HEK293 (cell line): Measurements from ENCODE around the gene COL5A1.

ENCODE experiments used
- CTCF ChIA-PET: fragments of 350-600 bp; formaldehyde crosslinking; extraction: SDS; loops from one replicate; lab custom pipeline; 2021; ENCODE audit warnings: antibody characterized with exemption; lab: Yijun Ruan, JAX
- POLR2A ChIA-PET: fragments of 300-600 bp; formaldehyde crosslinking; extraction: SDS; loops from one replicate; lab custom pipeline; 2020; ENCODE audit warnings: antibody characterized with exemption, inconsistent platforms; lab: Yijun Ruan, JAX
- H3K27ac ChIP-seq: fragments of 200-500 bp; sonication (Bioruptor generic); 2 replicates; pipeline ENCODE4 v1.5.1; 2014; ENCODE audit warnings: low read depth, low read length, control low read depth, inconsistent platforms; ENCODE audit errors: extremely low read depth
- H3K36me3 ChIP-seq, 2 experiments: fragments of 200-500 bp in 1 of 2; sonication (Bioruptor generic) in 1 of 2; 1 replicate in 1 of 2; 2 replicates in 1 of 2; pipeline ENCODE4 v1.5.1; 2014 to 2017; ENCODE audit warnings: inconsistent platforms in 2 of 2, low read length in 2 of 2; ENCODE audit not compliant: control insufficient read depth in 2 of 2, insufficient read depth in 1 of 2
- H3K4me1 ChIP-seq: fragments of 200-500 bp; sonication (Bioruptor generic); 2 replicates; pipeline ENCODE4 v1.5.1; 2014; ENCODE audit warnings: mild to moderate bottlenecking, low read length, inconsistent platforms; ENCODE audit not compliant: control insufficient read depth, insufficient read depth
- H3K4me3 ChIP-seq: 2 replicates; pipeline ENCODE4 v1.5.1; 2011; ENCODE audit warnings: low read depth, mild to moderate bottlenecking, control low read depth, low read length, moderate library complexity
- H3K9me3 ChIP-seq: fragments of 200-500 bp; sonication (Bioruptor generic); 2 replicates; pipeline ENCODE4 v1.5.1; 2014; ENCODE audit warnings: low read depth, low read length, inconsistent platforms; ENCODE audit not compliant: control insufficient read depth, insufficient read depth
- GFI1B ChIP-seq: fragments of 450-650 bp; formaldehyde crosslinking; IDR thresholded peaks from 2 replicates; pipeline ENCODE4 v1.5.1; 2016; ENCODE audit warnings: missing biosample characterization, missing genetic modification characterization
- OVOL3 ChIP-seq: fragments of 450-650 bp; formaldehyde crosslinking; IDR thresholded peaks from 2 replicates; pipeline ENCODE4 v1.5.1; 2016; ENCODE audit warnings: missing biosample characterization, missing genetic modification characterization
- RBAK ChIP-seq: fragments of 450-650 bp; formaldehyde crosslinking; IDR thresholded peaks from 2 replicates; pipeline ENCODE4 v1.5.1; 2016; ENCODE audit warnings: missing biosample characterization, missing genetic modification characterization
- SALL2 ChIP-seq: fragments of 450-650 bp; formaldehyde crosslinking; IDR thresholded peaks from 2 replicates; pipeline ENCODE4 v1.5.0; 2017; ENCODE audit warnings: missing biosample characterization, mild to moderate bottlenecking, missing genetic modification characterization, borderline replicate concordance
- TRIM28 ChIP-seq: IDR thresholded peaks from 2 replicates; pipeline ENCODE4 v1.6.1; 2011; ENCODE audit warnings: low read length, control low read depth, borderline replicate concordance
- WT1 ChIP-seq: fragments of 450-650 bp; formaldehyde crosslinking; IDR thresholded peaks from 2 replicates; pipeline ENCODE4 v1.5.1; 2016; ENCODE audit warnings: missing biosample characterization, missing genetic modification characterization
- ZBTB1 ChIP-seq: fragments of 450-650 bp; formaldehyde crosslinking; IDR thresholded peaks from 2 replicates; pipeline ENCODE4 v1.5.1; 2016; ENCODE audit warnings: missing biosample characterization, missing genetic modification characterization
- ZBTB20 ChIP-seq: fragments of 450-650 bp; formaldehyde crosslinking; IDR thresholded peaks from 2 replicates; pipeline ENCODE4 v1.5.1; 2016; ENCODE audit warnings: missing biosample characterization, missing genetic modification characterization
- ZIC2 ChIP-seq: fragments of 450-650 bp; formaldehyde crosslinking; IDR thresholded peaks from 2 replicates; pipeline ENCODE4 v1.5.1; 2016; ENCODE audit warnings: missing biosample characterization, missing genetic modification characterization
- ZNF132 ChIP-seq: fragments of 450-650 bp; formaldehyde crosslinking; IDR thresholded peaks from 2 replicates; pipeline ENCODE4 v1.5.1; 2017; ENCODE audit warnings: missing biosample characterization, missing genetic modification characterization, borderline replicate concordance
- ZNF169 ChIP-seq: fragments of 450-650 bp; formaldehyde crosslinking; IDR thresholded peaks from 2 replicates; pipeline ENCODE4 v1.5.1; 2016; ENCODE audit warnings: missing biosample characterization, missing genetic modification characterization
- ZNF221 ChIP-seq: fragments of 450-650 bp; formaldehyde crosslinking; IDR thresholded peaks from 2 replicates; pipeline ENCODE4 v1.5.1; 2017; ENCODE audit warnings: missing biosample characterization, missing genetic modification characterization, borderline replicate concordance
- ZNF239 ChIP-seq: fragments of 450-650 bp; formaldehyde crosslinking; IDR thresholded peaks from 2 replicates; pipeline ENCODE4 v1.5.1; 2016; ENCODE audit warnings: missing biosample characterization, missing genetic modification characterization
- ZNF274 ChIP-seq, 2 experiments: fragments of 200-500 bp in 1 of 2; fragments of 450-650 bp in 1 of 2; sonication (Bioruptor generic) in 1 of 2; formaldehyde crosslinking in 1 of 2; IDR thresholded peaks; 2 replicates each; pipeline versions ENCODE4 v1.5.1 to v1.6.1; 2014 to 2016; ENCODE audit warnings: borderline replicate concordance in 1 of 2, inconsistent platforms in 1 of 2, low read length in 1 of 2, missing biosample characterization in 1 of 2, missing genetic modification characterization in 1 of 2
- ZNF426 ChIP-seq: fragments of 450-650 bp; formaldehyde crosslinking; IDR thresholded peaks from 2 replicates; pipeline ENCODE4 v1.5.1; 2017; ENCODE audit warnings: missing biosample characterization, missing genetic modification characterization, mild to moderate bottlenecking, inconsistent platforms, moderate library complexity
- ZNF48 ChIP-seq: fragments of 450-650 bp; formaldehyde crosslinking; IDR thresholded peaks from 2 replicates; pipeline ENCODE4 v1.5.1; 2016; ENCODE audit warnings: missing biosample characterization, missing genetic modification characterization
- ZNF701 ChIP-seq: fragments of 450-650 bp; formaldehyde crosslinking; IDR thresholded peaks from 2 replicates; pipeline ENCODE4 v1.5.1; 2016; ENCODE audit warnings: missing biosample characterization, missing genetic modification characterization
- ZNF843 ChIP-seq: fragments of 450-650 bp; formaldehyde crosslinking; IDR thresholded peaks from 2 replicates; pipeline ENCODE4 v1.5.1; 2016; ENCODE audit warnings: missing biosample characterization, missing genetic modification characterization
- TF ChIP-seq, protein P1 (sequence below): fragments of 450-650 bp; formaldehyde crosslinking; IDR thresholded peaks from 2 replicates; pipeline ENCODE4 v1.5.1; 2016; ENCODE audit warnings: missing biosample characterization, missing genetic modification characterization
- TF ChIP-seq, protein P2 (sequence below): fragments of 450-650 bp; formaldehyde crosslinking; optimal IDR thresholded peaks from 2 replicates; pipeline ENCODE3; 2016; ENCODE audit warnings: missing biosample characterization, mild to moderate bottlenecking, missing genetic modification characterization
- TF ChIP-seq, protein P3 (sequence below): fragments of 450-650 bp; formaldehyde crosslinking; IDR thresholded peaks from 2 replicates; pipeline ENCODE4 v1.5.1; 2016; ENCODE audit warnings: missing biosample characterization, missing genetic modification characterization
- TF ChIP-seq, protein P4 (sequence below): fragments of 450-650 bp; formaldehyde crosslinking; IDR thresholded peaks from 2 replicates; pipeline ENCODE4 v1.5.1; 2016; ENCODE audit warnings: missing biosample characterization, missing genetic modification characterization
- TF ChIP-seq, protein P5 (sequence below): fragments of 450-650 bp; formaldehyde crosslinking; IDR thresholded peaks from 2 replicates; pipeline ENCODE4 v1.5.1; 2016; ENCODE audit warnings: missing biosample characterization, missing genetic modification characterization, low read depth

Gene COL5A1

DNA sequence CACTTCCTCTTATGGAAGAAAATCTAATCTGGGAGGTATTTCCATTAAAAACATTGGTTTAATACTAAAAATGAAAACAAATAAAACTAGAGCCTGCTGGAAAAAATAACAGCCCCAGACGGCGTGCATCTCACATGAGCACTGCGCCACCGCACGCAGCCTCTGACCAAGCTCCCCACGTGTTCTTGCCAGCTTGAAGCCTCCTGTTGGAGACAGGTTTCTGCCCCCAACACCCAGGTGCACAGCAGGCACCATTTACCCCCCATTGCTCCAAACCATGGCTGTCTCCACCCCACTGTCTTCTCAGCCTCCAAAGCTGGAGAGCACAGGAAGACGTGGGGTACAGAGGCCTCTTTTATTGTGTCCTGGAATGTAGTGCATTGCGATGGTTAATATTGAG lies 10.7 kb upstream of the COL5A1 start:
- POLR2A ChIA-PET = no interaction called here
- no peak overlapping the region for H3K27ac ChIP-seq
- CTCF ChIA-PET = interaction anchor here (0.6 kb wide), 1 partner anchor 183 kb away, joined by 4 read pairs; no protein-coding TSS in a partner anchor

DNA sequence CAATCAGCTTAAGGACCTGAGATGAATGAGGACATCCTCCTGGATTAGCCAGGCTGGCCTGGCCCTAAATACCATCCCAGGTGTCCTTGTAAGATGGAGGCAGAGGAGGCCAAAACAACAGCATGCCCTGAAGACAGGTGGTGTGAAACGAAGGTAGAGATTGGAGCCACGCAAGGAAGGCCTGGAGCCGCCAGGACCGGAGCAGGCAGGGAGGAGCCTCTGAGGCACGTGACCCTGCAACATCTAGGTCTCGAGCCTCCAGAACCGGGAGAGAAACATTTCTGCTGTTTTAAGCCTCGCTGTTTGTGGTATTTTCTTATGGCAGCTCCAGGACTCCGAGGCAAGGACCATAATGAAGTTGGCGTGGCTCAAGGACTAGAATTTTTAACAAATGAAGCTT lies 9.7 kb upstream of the COL5A1 start:
- CTCF ChIA-PET = no interaction called here
- Histone ChIP-seq H3K9me3 (no peaks in the 10 kb centered on the region), H3K27ac (no peak overlapping the region), H3K36me3 (no peaks in the 10 kb centered on the region), H3K4me1 (no peaks in the 10 kb centered on the region), H3K4me3 (no peak overlapping the region)
- POLR2A ChIA-PET = interaction anchor here (0.6 kb wide), 1 partner anchor 168 kb away, joined by 4 read pairs; no protein-coding TSS in a partner anchor
- TF ChIP-seq GFI1B (tag by site-specific recombination) = no peak
- TF ChIP-seq ZBTB1 (tag by site-specific recombination) = no peak
- TF ChIP-seq, protein P1, sequence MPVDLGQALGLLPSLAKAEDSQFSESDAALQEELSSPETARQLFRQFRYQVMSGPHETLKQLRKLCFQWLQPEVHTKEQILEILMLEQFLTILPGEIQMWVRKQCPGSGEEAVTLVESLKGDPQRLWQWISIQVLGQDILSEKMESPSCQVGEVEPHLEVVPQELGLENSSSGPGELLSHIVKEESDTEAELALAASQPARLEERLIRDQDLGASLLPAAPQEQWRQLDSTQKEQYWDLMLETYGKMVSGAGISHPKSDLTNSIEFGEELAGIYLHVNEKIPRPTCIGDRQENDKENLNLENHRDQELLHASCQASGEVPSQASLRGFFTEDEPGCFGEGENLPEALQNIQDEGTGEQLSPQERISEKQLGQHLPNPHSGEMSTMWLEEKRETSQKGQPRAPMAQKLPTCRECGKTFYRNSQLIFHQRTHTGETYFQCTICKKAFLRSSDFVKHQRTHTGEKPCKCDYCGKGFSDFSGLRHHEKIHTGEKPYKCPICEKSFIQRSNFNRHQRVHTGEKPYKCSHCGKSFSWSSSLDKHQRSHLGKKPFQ (tag by site-specific recombination) = no peak
- TF ChIP-seq OVOL3 (tag by site-specific recombination) = no peak
- no peak for TF ChIP-seq ZBTB20 (tag by site-specific recombination)
- TF ChIP-seq ZNF132 = no peak
- no peak for TF ChIP-seq ZNF169 (tag by site-specific recombination)
- TF ChIP-seq ZNF221 = no peak
- no peak for TF ChIP-seq ZNF274 (IDR thresholded peaks at IDR 0.05; ENCODE audit: low read length)
- TF ChIP-seq ZNF274 (tag by site-specific recombination; IDR thresholded peaks at IDR 0.05; ENCODE audit: borderline replicate concordance) = no peak
- TF ChIP-seq, protein P2, sequence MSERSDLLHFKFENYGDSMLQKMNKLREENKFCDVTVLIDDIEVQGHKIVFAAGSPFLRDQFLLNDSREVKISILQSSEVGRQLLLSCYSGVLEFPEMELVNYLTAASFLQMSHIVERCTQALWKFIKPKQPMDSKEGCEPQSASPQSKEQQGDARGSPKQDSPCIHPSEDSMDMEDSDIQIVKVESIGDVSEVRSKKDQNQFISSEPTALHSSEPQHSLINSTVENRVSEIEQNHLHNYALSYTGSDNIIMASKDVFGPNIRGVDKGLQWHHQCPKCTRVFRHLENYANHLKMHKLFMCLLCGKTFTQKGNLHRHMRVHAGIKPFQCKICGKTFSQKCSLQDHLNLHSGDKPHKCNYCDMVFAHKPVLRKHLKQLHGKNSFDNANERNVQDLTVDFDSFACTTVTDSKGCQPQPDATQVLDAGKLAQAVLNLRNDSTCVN = no peak
- no peak for TF ChIP-seq ZNF426 (tag by site-specific recombination)
- no peak for TF ChIP-seq ZNF239
- TF ChIP-seq SALL2 (tag by site-specific recombination) = no peak
- TF ChIP-seq, protein P3, sequence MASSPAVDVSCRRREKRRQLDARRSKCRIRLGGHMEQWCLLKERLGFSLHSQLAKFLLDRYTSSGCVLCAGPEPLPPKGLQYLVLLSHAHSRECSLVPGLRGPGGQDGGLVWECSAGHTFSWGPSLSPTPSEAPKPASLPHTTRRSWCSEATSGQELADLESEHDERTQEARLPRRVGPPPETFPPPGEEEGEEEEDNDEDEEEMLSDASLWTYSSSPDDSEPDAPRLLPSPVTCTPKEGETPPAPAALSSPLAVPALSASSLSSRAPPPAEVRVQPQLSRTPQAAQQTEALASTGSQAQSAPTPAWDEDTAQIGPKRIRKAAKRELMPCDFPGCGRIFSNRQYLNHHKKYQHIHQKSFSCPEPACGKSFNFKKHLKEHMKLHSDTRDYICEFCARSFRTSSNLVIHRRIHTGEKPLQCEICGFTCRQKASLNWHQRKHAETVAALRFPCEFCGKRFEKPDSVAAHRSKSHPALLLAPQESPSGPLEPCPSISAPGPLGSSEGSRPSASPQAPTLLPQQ (tag by site-specific recombination) = no peak
- TF ChIP-seq RBAK (tag by site-specific recombination) = no peak
- TF ChIP-seq ZNF701 = no peak
- TF ChIP-seq, protein P4, sequence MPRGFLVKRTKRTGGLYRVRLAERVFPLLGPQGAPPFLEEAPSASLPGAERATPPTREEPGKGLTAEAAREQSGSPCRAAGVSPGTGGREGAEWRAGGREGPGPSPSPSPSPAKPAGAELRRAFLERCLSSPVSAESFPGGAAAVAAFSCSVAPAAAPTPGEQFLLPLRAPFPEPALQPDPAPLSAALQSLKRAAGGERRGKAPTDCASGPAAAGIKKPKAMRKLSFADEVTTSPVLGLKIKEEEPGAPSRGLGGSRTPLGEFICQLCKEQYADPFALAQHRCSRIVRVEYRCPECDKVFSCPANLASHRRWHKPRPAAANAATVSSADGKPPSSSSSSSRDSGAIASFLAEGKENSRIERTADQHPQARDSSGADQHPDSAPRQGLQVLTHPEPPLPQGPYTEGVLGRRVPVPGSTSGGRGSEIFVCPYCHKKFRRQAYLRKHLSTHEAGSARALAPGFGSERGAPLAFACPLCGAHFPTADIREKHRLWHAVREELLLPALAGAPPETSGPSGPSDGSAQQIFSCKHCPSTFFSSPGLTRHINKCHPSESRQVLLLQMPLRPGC (tag by site-specific recombination) = no peak
- TF ChIP-seq ZNF48 (tag by site-specific recombination) = no peak
- TF ChIP-seq TRIM28 = no peak

More for the DNA sequence above, 10.7 kb upstream of the COL5A1 start:
- H3K9me3 ChIP-seq = no peaks in the 10 kb centered on the region
- TF ChIP-seq ZBTB1 (tag by site-specific recombination) (no peak), WT1 (tag by site-specific recombination) (no peak), ZNF843 (no peak), ZNF132 (no peak), ZIC2 (tag by site-specific recombination) (peak; percentile 32; the same call in 1 of the 2 replicates)
- TF ChIP-seq, protein P5, sequence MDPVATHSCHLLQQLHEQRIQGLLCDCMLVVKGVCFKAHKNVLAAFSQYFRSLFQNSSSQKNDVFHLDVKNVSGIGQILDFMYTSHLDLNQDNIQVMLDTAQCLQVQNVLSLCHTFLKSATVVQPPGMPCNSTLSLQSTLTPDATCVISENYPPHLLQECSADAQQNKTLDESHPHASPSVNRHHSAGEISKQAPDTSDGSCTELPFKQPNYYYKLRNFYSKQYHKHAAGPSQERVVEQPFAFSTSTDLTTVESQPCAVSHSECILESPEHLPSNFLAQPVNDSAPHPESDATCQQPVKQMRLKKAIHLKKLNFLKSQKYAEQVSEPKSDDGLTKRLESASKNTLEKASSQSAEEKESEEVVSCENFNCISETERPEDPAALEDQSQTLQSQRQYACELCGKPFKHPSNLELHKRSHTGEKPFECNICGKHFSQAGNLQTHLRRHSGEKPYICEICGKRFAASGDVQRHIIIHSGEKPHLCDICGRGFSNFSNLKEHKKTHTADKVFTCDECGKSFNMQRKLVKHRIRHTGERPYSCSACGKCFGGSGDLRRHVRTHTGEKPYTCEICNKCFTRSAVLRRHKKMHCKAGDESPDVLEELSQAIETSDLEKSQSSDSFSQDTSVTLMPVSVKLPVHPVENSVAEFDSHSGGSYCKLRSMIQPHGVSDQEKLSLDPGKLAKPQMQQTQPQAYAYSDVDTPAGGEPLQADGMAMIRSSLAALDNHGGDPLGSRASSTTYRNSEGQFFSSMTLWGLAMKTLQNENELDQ (tag by site-specific recombination) = no peak
- H3K4me3 ChIP-seq = no peak overlapping the region
- H3K36me3 ChIP-seq = no peaks in the 10 kb centered on the region
- H3K4me1 ChIP-seq = no peaks in the 10 kb centered on the region
